ENCODE results near the gene BCL2. TPM values are rescaled to one million over a fixed set of nuclear protein-coding genes. Genes with fewer than 3 reads are reported as not detected.

The BCL2 gene
- polyA plus RNA-seq, 1 of the 3 experiments (the other 2 are of a cell fraction), result 1.5 TPM

- Histone ChIP-seq H3K9me3 (no peaks in the 10 kb centered on the region), H2AFZ (ENCODE audit: low read depth) (no peak overlapping the region), H3K27ac (ENCODE audit: low read depth in 2 of 2, low read length in 1 of 2) (no peak overlapping the region; a peak in 1 of 4 replicates), H4K20me1 (ENCODE audit: insufficient read depth) (no peaks in the 10 kb centered on the region), H3K4me1 (ENCODE audit: control insufficient read depth in 1 of 2, insufficient read depth in 2 of 2, low read depth in 1 of 2, low read length in 1 of 2) (peaks cover 11 to 33% of the 10 kb centered on the region in 2 experiments; a peak in 2 of 4 replicates), H3F3A (replicated peaks; ENCODE audit: insufficient read depth) (peaks cover 6% of the 10 kb centered on the region), H3K36me3 (replicated peaks in 1 of 2; ENCODE audit: control insufficient read depth in 1 of 2, insufficient read depth in 2 of 2, low read length in 1 of 2) (no peaks in the 10 kb centered on the region), H3K9me2 (no peaks in the 10 kb centered on the region), H3K79me2 (ENCODE audit: insufficient read depth) (no peaks in the 10 kb centered on the region), H3K9ac (no peak overlapping the region), H3K4me2 (no peak overlapping the region), H3K27me3 (ENCODE audit: insufficient read depth) (no peaks in the 10 kb centered on the region), H3K4me3 (ENCODE audit: low read depth in 2 of 2, low read length in 1 of 2) (no peak overlapping the region)
- CTCF ChIA-PET, result no interaction called here
- peak; percentile 25; the same call in 1 of the 2 replicates for TF ChIP-seq FOSL2 (IDR thresholded peaks at IDR 0.05; ENCODE audit: borderline replicate concordance, low read depth)
- TF ChIP-seq CTCF (IDR thresholded peaks at IDR 0.05), result peak; percentile 20; the same call in 1 of the 2 replicates
- TF ChIP-seq SIN3A (IDR thresholded peaks at IDR 0.05; ENCODE audit: borderline replicate concordance, low read depth, low read length), result no peak
- TF ChIP-seq PBX3 (IDR thresholded peaks at IDR 0.05), result peak; percentile 69
- no peak for TF ChIP-seq USF1 (IDR thresholded peaks at IDR 0.05; ENCODE audit: borderline replicate concordance, low read depth)
- peak; percentile 23; the same call in 1 of the 2 replicates for TF ChIP-seq TCF12 (IDR thresholded peaks at IDR 0.05)
- 52% methylated on average over 6 of the region's 6 CpGs for WGBS (ENCODE audit: low lambda C conversion rate)
- DNase-seq, result no peak
- POLR2A ChIA-PET, result no interaction called here
These were observed 160.8 kb downstream of the BCL2 start for GRCh38 chr18:63158676-63159291.

GRCh38 chr18:63158012-63158631, 161.4 kb downstream of the BCL2 start:
- 71% methylated on average over 7 of the region's 7 CpGs for WGBS (ENCODE audit: low lambda C conversion rate)
- Histone ChIP-seq H3K79me2 (ENCODE audit: insufficient read depth) (no peaks in the 10 kb centered on the region), H2AFZ (ENCODE audit: low read depth) (no peak overlapping the region), H3K4me2 (no peak overlapping the region), H3K4me1 (ENCODE audit: control insufficient read depth in 1 of 2, insufficient read depth in 2 of 2, low read depth in 1 of 2, low read length in 1 of 2) (peaks cover 11 to 33% of the 10 kb centered on the region in 2 experiments; a peak in 2 of 4 replicates), H3K27ac (ENCODE audit: low read depth in 2 of 2, low read length in 1 of 2) (no peak overlapping the region), H3F3A (replicated peaks; ENCODE audit: insufficient read depth) (peaks cover 6% of the 10 kb centered on the region), H3K9me3 (no peaks in the 10 kb centered on the region), H3K9me2 (no peaks in the 10 kb centered on the region), H3K27me3 (ENCODE audit: insufficient read depth) (no peaks in the 10 kb centered on the region), H3K9ac (no peak overlapping the region), H3K4me3 (ENCODE audit: low read depth in 2 of 2, low read length in 1 of 2) (no peak overlapping the region), H4K20me1 (ENCODE audit: insufficient read depth) (no peaks in the 10 kb centered on the region), H3K36me3 (replicated peaks in 1 of 2; ENCODE audit: control insufficient read depth in 1 of 2, insufficient read depth in 2 of 2, low read length in 1 of 2) (no peaks in the 10 kb centered on the region)
- ChIA-PET POLR2A (no interaction called here), CTCF (no interaction called here)
- no peak for DNase-seq
- TF ChIP-seq YY1 (IDR thresholded peaks at IDR 0.05; ENCODE audit: low read depth), result no peak
- TF ChIP-seq REST (IDR thresholded peaks at IDR 0.05; ENCODE audit: low read depth, low read length), result no peak
- TF ChIP-seq MXI1 (IDR thresholded peaks at IDR 0.05; ENCODE audit: low read depth, low read length), result no peak
- TF ChIP-seq ELF1 (IDR thresholded peaks at IDR 0.05), result no peak
- no peak for TF ChIP-seq IRF3 (IDR thresholded peaks at IDR 0.05; ENCODE audit: low read depth, low read length)
- TF ChIP-seq MEF2A (IDR thresholded peaks at IDR 0.05; ENCODE audit: borderline replicate concordance, low read depth), result no peak
- TF ChIP-seq PBX3 (IDR thresholded peaks at IDR 0.05), result no peak
- no peak for TF ChIP-seq FOXM1 (IDR thresholded peaks at IDR 0.05; ENCODE audit: low read depth)
- no peak for TF ChIP-seq RCOR1 (IDR thresholded peaks at IDR 0.05; ENCODE audit: low read length)

All from SK-N-SH (cell line).